HepG2 (cell line): Measurements from ENCODE around the gene HSP90AB1. TPM values are rescaled to one million over a fixed set of nuclear protein-coding genes. Genes with fewer than 3 reads are reported as not detected.

Experiments used
- KMT2A ChIP-seq: sonication (generic); formaldehyde crosslinking; IDR thresholded peaks from 2 replicates; pipeline ENCODE4 v1.4.0; 2020; ENCODE audit warnings: missing genetic modification reagents
- MYNN ChIP-seq: sonication (generic); formaldehyde crosslinking; IDR thresholded peaks from 2 replicates; pipeline ENCODE4 v1.4.0; 2020; ENCODE audit warnings: mild to moderate bottlenecking, low read depth, missing genetic modification reagents
- NRL ChIP-seq: sonication (generic); formaldehyde crosslinking; IDR thresholded peaks from 2 replicates; pipeline ENCODE4 v1.5.0; 2020; ENCODE audit warnings: missing genetic modification reagents, mild to moderate bottlenecking, moderate library complexity, borderline replicate concordance
- PTBP1 ChIP-seq: fragments of 200-400 bp; formaldehyde crosslinking; IDR thresholded peaks from 2 replicates; pipeline ENCODE4 v1.6.1; 2018; ENCODE audit warnings: low read length, low read depth; ENCODE audit not compliant: poor library complexity, severe bottlenecking
- SRSF4 ChIP-seq: fragments of 200-400 bp; formaldehyde crosslinking; IDR thresholded peaks from one replicate; pipeline ENCODE4 v1.6.1; 2018; ENCODE audit warnings: mild to moderate bottlenecking, low read depth, low read length, moderate library complexity; ENCODE audit not compliant: poor library complexity, severe bottlenecking
- TSC22D2 ChIP-seq: sonication (generic); formaldehyde crosslinking; IDR thresholded peaks from 2 replicates; pipeline ENCODE4 v1.5.1; 2020; ENCODE audit warnings: missing genetic modification reagents, mild to moderate bottlenecking, borderline replicate concordance
- ZMYM4 ChIP-seq: sonication (generic); formaldehyde crosslinking; IDR thresholded peaks from 2 replicates; pipeline ENCODE4 v1.8.1; 2023; ENCODE audit warnings: mild to moderate bottlenecking, missing genetic modification reagents
- ZNF614 ChIP-seq: IDR thresholded peaks from 2 replicates; pipeline ENCODE4 v1.6.1; 2018; ENCODE audit warnings: missing biosample characterization, missing genetic modification reagents, inconsistent platforms, borderline replicate concordance
- ZZZ3 ChIP-seq: sonication (generic); formaldehyde crosslinking; IDR thresholded peaks from 2 replicates; pipeline ENCODE4 v1.4.0; 2020; ENCODE audit warnings: missing genetic modification reagents, mild to moderate bottlenecking, borderline replicate concordance
- polyA plus RNA-seq, 8 experiments: library from polyadenylated mRNA; depleted of rRNA in 3 of 8; stranded (reverse) in 7 of 8; unstranded in 1 of 8; fragments of >200 nt; fragmentation: Illumina TruSeq in 4 of 8; extraction: Trizol in 4 of 8; gene quantifications; 2 replicates each; pipeline versions ENCODE4 v1.2.1 to v1.2.3, GENCODE V29; 2011 to 2016; ENCODE audit warnings: low read depth in 4 of 8, missing spikeins in 1 of 8, mixed read lengths in 1 of 8; ENCODE audit not compliant: insufficient read depth in 1 of 8
- total RNA-seq, 5 experiments: library from RNA; depleted of rRNA; stranded (reverse); fragments of >200 nt; fragmentation: Illumina TruSeq; extraction: Trizol; gene quantifications; 2 replicates each; pipeline ENCODE4 v1.2.3, GENCODE V29; 2016; ENCODE audit warnings: low read depth in 1 of 5
- TF ChIP-seq, protein P1 (sequence below): IDR thresholded peaks from 2 replicates; pipeline ENCODE4 v1.6.1; 2016; ENCODE audit warnings: control low read depth
- TF ChIP-seq, protein P2 (sequence below): sonication (generic); formaldehyde crosslinking; IDR thresholded peaks from 2 replicates; pipeline ENCODE4; 2020; ENCODE audit warnings: missing genetic modification reagents, mild to moderate bottlenecking, borderline replicate concordance
- TF ChIP-seq, protein P3 (sequence below): sonication (generic); formaldehyde crosslinking; conservative IDR thresholded peaks from 2 replicates; pipeline ENCODE4 v1.8.0; 2022; ENCODE audit warnings: mild to moderate bottlenecking, moderate library complexity, missing genetic modification reagents
- TF ChIP-seq, protein P4 (sequence below): sonication (generic); formaldehyde crosslinking; IDR thresholded peaks from 2 replicates; pipeline ENCODE4 v1.5.0; 2020; ENCODE audit warnings: missing genetic modification reagents
- TF ChIP-seq, protein P5 (sequence below): sonication (generic); formaldehyde crosslinking; IDR thresholded peaks from 2 replicates; pipeline ENCODE4 v1.9.0; 2021; ENCODE audit warnings: missing genetic modification reagents, borderline replicate concordance
- TF ChIP-seq, protein P6 (sequence below): fragments of 450-650 bp; IDR thresholded peaks from 2 replicates; pipeline ENCODE4 v1.6.1; 2016

Gene HSP90AB1
- total and polyA plus RNA-seq, 2 of the 13 experiments (the other 11 are each of a cell fraction or from before 2014, with no cell fraction given), result 1,325 to 1,472 TPM

DNA sequence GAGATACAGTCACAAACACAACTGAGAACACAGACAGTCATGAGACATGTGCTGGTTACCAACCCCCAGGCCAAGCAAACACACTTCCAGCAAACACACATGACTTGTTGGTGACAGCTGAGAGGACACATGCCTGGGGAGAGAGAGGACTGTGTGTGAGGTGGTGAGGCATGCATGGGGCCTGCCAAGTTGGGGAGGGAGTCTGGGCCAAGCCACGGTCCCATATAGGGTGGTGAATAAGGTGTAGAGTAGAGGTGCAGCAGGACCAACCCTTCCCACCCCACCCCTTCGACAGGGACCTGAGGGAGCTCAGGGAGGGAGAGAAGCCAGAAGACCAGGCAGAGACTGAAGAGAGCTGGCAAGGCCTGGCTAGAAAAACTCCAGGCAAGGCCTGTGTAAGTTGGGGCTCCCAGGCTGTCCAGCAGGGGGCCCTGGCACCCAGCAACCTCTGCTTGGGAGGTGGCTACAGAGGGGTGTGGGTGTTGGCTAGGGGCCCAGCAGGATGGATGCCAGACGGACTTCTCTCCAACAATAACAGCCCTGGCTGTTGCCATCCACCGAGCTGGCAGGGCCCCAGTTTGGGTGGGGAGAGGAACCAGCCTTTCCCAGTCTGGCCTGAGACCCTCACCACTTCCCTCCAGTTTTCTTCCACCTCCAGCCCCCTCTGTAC, 25.5 kb upstream of the HSP90AB1 start (continued):
- TF ChIP-seq, protein P1, sequence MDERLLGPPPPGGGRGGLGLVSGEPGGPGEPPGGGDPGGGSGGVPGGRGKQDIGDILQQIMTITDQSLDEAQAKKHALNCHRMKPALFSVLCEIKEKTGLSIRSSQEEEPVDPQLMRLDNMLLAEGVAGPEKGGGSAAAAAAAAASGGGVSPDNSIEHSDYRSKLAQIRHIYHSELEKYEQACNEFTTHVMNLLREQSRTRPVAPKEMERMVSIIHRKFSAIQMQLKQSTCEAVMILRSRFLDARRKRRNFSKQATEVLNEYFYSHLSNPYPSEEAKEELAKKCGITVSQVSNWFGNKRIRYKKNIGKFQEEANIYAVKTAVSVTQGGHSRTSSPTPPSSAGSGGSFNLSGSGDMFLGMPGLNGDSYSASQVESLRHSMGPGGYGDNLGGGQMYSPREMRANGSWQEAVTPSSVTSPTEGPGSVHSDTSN (CRISPR knock-in tag), result 0 out of 2 replicates have a peak, but pooled peaks have one; percentile 28
- TF ChIP-seq, protein P2, sequence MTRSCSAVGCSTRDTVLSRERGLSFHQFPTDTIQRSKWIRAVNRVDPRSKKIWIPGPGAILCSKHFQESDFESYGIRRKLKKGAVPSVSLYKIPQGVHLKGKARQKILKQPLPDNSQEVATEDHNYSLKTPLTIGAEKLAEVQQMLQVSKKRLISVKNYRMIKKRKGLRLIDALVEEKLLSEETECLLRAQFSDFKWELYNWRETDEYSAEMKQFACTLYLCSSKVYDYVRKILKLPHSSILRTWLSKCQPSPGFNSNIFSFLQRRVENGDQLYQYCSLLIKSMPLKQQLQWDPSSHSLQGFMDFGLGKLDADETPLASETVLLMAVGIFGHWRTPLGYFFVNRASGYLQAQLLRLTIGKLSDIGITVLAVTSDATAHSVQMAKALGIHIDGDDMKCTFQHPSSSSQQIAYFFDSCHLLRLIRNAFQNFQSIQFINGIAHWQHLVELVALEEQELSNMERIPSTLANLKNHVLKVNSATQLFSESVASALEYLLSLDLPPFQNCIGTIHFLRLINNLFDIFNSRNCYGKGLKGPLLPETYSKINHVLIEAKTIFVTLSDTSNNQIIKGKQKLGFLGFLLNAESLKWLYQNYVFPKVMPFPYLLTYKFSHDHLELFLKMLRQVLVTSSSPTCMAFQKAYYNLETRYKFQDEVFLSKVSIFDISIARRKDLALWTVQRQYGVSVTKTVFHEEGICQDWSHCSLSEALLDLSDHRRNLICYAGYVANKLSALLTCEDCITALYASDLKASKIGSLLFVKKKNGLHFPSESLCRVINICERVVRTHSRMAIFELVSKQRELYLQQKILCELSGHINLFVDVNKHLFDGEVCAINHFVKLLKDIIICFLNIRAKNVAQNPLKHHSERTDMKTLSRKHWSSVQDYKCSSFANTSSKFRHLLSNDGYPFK (CRISPR knock-in tag), result peak; percentile 62; the same call in 1 of the 2 replicates
- TF ChIP-seq ZZZ3 (CRISPR knock-in tag) (peak; percentile 68; the same call in 1 of the 2 replicates), MYNN (CRISPR knock-in tag) (0 out of 2 replicates have a peak, but pooled peaks have one; percentile 60), NRL (CRISPR knock-in tag) (0 out of 2 replicates have a peak, but pooled peaks have one; percentile 26), PTBP1 (peak; percentile 20), TSC22D2 (0 out of 2 replicates have a peak, but pooled peaks have one; percentile 4), ZNF614 (CRISPR knock-in tag) (0 out of 2 replicates have a peak, but pooled peaks have one; percentile 40), KMT2A (CRISPR knock-in tag) (0 out of 2 replicates have a peak, but pooled peaks have one; percentile 30), SRSF4 (no peak), ZMYM4 (CRISPR knock-in tag) (peak; percentile 63; the same call in 1 of the 2 replicates)
- TF ChIP-seq, protein P3, sequence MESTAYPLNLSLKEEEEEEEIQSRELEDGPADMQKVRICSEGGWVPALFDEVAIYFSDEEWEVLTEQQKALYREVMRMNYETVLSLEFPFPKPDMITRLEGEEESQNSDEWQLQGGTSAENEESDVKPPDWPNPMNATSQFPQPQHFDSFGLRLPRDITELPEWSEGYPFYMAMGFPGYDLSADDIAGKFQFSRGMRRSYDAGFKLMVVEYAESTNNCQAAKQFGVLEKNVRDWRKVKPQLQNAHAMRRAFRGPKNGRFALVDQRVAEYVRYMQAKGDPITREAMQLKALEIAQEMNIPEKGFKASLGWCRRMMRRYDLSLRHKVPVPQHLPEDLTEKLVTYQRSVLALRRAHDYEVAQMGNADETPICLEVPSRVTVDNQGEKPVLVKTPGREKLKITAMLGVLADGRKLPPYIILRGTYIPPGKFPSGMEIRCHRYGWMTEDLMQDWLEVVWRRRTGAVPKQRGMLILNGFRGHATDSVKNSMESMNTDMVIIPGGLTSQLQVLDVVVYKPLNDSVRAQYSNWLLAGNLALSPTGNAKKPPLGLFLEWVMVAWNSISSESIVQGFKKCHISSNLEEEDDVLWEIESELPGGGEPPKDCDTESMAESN (CRISPR knock-in tag), result peak; percentile 52; the same call in 1 of the 2 replicates
- TF ChIP-seq, protein P4, sequence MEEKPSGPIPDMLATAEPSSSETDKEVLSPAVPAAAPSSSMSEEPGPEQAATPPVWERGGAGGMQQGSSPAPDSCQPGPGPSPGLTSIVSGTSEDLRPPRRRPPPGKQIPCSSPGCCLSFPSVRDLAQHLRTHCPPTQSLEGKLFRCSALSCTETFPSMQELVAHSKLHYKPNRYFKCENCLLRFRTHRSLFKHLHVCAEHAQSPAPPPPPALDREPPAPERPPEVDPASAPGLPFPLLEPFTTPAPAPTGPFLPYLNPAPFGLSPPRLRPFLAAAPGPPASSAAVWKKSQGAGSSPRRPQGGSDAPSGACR (CRISPR knock-in tag), result peak; percentile 77; the same call in 1 of the 2 replicates
- TF ChIP-seq, protein P5, sequence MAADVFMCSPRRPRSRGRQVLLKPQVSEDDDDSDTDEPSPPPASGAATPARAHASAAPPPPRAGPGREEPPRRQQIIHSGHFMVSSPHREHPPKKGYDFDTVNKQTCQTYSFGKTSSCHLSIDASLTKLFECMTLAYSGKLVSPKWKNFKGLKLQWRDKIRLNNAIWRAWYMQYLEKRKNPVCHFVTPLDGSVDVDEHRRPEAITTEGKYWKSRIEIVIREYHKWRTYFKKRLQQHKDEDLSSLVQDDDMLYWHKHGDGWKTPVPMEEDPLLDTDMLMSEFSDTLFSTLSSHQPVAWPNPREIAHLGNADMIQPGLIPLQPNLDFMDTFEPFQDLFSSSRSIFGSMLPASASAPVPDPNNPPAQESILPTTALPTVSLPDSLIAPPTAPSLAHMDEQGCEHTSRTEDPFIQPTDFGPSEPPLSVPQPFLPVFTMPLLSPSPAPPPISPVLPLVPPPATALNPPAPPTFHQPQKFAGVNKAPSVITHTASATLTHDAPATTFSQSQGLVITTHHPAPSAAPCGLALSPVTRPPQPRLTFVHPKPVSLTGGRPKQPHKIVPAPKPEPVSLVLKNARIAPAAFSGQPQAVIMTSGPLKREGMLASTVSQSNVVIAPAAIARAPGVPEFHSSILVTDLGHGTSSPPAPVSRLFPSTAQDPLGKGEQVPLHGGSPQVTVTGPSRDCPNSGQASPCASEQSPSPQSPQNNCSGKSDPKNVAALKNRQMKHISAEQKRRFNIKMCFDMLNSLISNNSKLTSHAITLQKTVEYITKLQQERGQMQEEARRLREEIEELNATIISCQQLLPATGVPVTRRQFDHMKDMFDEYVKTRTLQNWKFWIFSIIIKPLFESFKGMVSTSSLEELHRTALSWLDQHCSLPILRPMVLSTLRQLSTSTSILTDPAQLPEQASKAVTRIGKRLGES (CRISPR knock-in tag), result no peak
- TF ChIP-seq, protein P6, sequence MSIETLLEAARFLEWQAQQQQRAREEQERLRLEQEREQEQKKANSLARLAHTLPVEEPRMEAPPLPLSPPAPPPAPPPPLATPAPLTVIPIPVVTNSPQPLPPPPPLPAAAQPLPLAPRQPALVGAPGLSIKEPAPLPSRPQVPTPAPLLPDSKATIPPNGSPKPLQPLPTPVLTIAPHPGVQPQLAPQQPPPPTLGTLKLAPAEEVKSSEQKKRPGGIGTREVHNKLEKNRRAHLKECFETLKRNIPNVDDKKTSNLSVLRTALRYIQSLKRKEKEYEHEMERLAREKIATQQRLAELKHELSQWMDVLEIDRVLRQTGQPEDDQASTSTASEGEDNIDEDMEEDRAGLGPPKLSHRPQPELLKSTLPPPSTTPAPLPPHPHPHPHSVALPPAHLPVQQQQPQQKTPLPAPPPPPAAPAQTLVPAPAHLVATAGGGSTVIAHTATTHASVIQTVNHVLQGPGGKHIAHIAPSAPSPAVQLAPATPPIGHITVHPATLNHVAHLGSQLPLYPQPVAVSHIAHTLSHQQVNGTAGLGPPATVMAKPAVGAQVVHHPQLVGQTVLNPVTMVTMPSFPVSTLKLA, result peak; percentile 88
